SK-N-SH treated with all-trans-retinoic acid at 6 μM for 48 hours (cell line): ENCODE data around the gene PINK1.

ENCODE experiments used
- CREB5 ChIP-seq: fragments of 250-450 bp; sonication (Bioruptor Pico); IDR thresholded peaks from 2 replicates; pipeline ENCODE4 v1.5.1; 2020; ENCODE audit warnings: low read depth, mild to moderate bottlenecking, moderate library complexity
- ESRRG ChIP-seq: fragments of 250-450 bp; sonication (Bioruptor Pico); IDR thresholded peaks from 2 replicates; pipeline ENCODE4 v1.6.1; 2021; ENCODE audit warnings: mild to moderate bottlenecking
- RARB ChIP-seq: fragments of 250-450 bp; sonication (Bioruptor Pico); IDR thresholded peaks from 2 replicates; pipeline ENCODE4 v1.8.0; 2021; ENCODE audit warnings: mild to moderate bottlenecking, moderate library complexity
- TOX ChIP-seq: fragments of 250-450 bp; sonication (Bioruptor Pico); IDR thresholded peaks from 2 replicates; pipeline ENCODE4 v1.8.0; 2021; ENCODE audit warnings: mild to moderate bottlenecking, moderate library complexity, borderline replicate concordance
- ZFP3 ChIP-seq: fragments of 250-450 bp; sonication (Bioruptor Pico); IDR thresholded peaks from 2 replicates; pipeline ENCODE4 v1.5.0; 2020; ENCODE audit warnings: mild to moderate bottlenecking, moderate library complexity
- ZNF8 ChIP-seq: fragments of 450-650 bp; formaldehyde crosslinking; IDR thresholded peaks from 2 replicates; pipeline ENCODE4 v1.5.0; 2020; ENCODE audit warnings: mild to moderate bottlenecking, moderate library complexity
- TF ChIP-seq, protein P1 (sequence below): fragments of 250-450 bp; sonication (Bioruptor Pico); IDR thresholded peaks from 2 replicates; pipeline ENCODE4 v1.5.0; 2020; ENCODE audit warnings: mild to moderate bottlenecking, moderate library complexity

GRCh38 chr1:20615946-20616846, 17.1 kb upstream of the PINK1 start:
- TF ChIP-seq RARB (CRISPR knock-in tag) (no peak), ZNF8 (CRISPR knock-in tag) (no peak), TOX (CRISPR knock-in tag) (no peak), ESRRG (CRISPR knock-in tag) (no peak), ZFP3 (CRISPR knock-in tag) (no peak), CREB5 (CRISPR knock-in tag) (no peak)
- TF ChIP-seq, protein P1, sequence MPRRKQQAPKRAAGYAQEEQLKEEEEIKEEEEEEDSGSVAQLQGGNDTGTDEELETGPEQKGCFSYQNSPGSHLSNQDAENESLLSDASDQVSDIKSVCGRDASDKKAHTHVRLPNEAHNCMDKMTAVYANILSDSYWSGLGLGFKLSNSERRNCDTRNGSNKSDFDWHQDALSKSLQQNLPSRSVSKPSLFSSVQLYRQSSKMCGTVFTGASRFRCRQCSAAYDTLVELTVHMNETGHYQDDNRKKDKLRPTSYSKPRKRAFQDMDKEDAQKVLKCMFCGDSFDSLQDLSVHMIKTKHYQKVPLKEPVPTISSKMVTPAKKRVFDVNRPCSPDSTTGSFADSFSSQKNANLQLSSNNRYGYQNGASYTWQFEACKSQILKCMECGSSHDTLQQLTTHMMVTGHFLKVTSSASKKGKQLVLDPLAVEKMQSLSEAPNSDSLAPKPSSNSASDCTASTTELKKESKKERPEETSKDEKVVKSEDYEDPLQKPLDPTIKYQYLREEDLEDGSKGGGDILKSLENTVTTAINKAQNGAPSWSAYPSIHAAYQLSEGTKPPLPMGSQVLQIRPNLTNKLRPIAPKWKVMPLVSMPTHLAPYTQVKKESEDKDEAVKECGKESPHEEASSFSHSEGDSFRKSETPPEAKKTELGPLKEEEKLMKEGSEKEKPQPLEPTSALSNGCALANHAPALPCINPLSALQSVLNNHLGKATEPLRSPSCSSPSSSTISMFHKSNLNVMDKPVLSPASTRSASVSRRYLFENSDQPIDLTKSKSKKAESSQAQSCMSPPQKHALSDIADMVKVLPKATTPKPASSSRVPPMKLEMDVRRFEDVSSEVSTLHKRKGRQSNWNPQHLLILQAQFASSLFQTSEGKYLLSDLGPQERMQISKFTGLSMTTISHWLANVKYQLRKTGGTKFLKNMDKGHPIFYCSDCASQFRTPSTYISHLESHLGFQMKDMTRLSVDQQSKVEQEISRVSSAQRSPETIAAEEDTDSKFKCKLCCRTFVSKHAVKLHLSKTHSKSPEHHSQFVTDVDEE, result no peak
